ENCODE measurements around the gene PFN4. TPM values are rescaled to one million over a fixed set of nuclear protein-coding genes. Genes with fewer than 3 reads are reported as not detected.

PFN4 gene
- polyA plus RNA-seq, 12 donors, result 1.0 to 2.5 (median 1.9) TPM; not detected in 2

DNA sequence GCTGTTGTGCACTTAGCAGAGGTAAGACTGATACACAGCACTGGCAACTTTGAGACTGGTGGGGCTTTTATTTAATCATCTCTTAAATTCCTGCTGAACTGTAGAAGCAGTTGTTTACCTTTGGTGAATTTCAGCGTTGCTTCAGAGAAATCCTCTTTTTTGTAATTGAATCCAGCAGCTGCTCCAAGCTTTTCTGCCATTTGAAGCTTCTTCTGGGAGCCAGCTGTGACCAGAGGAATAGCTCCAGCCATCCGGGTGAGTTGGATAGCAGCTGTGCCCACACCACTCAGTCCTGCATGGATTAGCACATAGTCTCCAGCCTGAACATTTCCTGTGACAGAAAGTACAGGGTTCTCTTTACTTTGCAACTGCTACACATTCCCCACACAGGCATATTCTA, 42.4 kb downstream of the PFN4 start:
- DNase-seq, result no peak

DNA sequence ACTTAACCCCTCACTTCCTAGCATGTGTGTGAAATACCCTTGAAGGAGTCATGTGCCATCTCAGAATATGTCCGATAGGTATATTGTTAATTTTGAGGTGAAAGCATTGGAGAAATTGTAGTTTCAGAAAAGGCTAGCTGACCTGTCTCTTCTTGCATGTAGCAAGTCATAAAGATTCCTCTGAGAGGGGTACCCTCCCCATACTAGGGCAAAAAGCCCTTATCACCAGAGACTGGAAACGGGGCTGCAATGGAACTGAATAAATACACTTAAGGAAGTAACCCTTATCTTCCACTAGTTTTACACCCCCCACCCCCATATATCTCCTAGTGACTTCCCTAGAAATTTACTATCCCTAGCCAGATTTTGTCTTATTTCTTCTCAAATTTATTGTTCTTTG, 45.3 kb downstream of the PFN4 start:
- DNase-seq, result no peak

DNA sequence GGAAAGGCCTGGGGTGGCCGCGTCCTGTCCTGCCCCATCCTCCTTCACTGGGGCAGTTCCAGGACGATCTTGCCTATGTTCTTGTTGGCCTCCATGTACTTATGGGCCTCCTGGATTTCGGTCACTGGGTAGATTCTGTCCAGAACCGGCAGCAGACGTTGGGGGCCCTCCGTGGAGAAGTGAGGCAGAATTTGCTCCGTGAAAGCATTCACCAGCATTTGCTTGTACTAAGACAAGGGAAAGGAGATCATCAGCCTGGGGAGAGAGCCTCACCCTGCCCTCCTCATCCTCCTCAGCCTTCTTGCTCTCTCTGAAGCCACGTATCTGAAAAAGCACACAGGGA, 45.6 kb downstream of the PFN4 start:
- peak; percentile 21 for DNase-seq

DNA sequence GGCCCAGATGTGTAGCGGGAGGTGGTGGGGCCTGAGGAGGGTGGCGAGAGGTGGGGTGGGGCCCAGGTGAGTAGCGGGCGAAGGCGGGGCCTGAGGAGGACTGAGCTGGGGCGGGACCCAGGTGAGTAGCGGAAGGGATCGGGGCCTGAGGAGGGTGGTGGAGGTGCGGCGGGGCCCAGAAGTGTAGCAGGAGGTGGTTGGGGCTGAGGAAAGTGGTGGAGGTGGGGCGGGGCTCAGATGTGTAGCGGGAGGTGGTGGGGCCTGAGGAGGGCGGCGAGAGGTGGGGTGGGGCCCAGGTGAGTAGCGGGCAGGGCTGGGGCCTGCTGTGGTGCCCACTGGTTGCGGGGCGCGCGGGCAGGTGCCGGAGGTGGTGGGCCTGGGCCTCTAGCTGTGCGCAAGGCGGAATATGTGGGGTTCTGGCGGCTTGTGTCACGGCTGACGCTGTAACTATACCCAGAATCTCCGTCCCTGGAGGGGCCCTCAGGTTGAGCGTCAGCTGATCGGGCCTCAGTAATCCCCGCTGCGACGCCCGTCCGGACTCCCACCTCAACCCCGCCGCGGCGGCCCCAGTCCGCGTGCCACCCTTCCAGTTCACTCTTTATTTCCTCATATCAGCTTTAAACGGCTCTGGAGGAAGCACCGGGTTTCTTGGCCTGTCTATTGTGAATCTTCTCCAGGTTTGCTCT, 46.1 kb downstream of the PFN4 start:
- DNase-seq, result peak; percentile 11

DNA sequence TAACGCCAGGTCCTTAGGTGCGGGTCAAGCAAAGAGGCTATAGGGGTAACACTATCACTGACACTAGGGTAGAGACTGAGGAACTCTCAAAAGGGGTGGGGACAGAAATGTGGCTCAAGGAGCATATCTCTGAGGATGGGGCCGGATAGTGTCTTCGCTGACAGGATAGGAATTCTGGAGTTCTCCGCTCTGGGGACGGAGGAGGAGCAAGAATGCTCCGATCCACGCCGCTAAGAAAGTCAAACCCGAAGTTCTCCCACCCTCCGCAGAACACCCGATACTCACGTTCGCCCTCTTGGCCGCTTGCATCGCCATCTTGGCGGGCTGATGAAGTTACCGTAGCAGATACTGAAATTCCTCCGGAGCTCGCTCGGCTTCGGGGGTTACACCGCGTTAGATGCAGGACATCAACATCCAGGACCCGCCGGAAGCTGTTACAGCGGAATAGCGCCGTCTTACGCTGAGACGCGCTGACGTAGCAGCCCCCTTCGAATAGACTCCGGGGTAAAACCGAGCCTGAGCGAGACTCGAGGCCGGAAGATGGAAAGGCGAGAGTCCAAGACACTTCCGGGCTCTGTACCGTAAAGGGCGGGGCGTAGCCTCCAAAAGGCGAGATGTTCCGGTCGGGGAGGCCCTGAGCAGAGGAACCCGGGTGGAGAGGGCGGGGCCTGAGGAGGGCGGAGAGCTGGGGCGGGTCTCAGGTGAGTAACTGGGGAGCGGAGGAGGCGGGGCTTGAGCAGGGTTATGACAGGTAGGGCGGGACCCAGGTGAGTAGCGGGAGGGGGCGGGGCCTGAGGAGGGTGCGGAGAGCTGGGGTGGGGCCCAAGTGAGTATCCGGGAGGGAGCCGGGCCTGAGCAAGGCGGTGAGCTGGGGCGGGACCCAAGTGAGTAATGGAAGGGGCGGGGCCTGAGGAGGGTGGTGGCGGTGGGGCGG, 47.0 kb downstream of the PFN4 start, which contains the start of gene SF3B6:
TSS of gene SF3B6 (minus strand) at position 412 of the 934 bp plus-strand sequence. CDS start at position 315, 97 bp downstream.
- peak; percentile 98 for DNase-seq

DNA sequence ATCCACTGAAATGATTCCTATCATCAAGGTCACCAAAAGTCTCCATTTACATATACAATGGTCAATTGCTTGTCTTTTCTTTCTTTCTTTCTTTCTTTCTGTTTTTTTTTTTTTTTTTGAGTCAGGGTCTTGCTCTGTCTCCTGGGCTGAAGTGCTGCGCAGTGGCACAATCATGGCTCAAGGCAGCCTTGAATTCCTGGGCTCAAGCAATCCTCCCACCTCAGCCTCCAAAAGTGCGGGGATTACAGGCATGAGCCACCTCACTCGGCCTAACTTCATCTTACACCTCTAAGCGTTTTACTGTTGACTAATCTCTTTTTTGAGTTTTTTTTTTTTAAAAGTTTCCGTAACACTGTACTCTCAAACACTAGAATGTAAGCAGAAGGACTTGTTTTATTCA, 47.9 kb downstream of the PFN4 start:
- DNase-seq, result no peak

DNA sequence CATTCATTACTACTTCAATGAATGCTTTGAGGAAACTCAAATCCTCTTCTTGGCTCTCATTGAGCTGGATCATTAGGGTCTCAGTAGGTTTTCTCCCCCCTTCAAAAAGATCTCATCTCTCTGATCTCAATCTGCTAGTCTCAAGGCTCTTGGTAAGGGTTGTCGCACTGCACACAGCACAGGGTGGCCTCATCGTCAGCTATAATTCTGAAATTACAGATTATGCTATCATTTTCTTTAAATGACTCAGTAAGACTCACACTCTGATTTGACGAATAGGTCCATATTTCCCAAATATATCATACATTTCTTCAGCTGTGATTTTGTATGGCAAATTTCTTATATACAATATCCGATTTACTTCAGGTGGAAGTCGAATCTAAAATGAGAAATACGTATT, 49.3 kb downstream of the PFN4 start:
- no peak for DNase-seq

DNA sequence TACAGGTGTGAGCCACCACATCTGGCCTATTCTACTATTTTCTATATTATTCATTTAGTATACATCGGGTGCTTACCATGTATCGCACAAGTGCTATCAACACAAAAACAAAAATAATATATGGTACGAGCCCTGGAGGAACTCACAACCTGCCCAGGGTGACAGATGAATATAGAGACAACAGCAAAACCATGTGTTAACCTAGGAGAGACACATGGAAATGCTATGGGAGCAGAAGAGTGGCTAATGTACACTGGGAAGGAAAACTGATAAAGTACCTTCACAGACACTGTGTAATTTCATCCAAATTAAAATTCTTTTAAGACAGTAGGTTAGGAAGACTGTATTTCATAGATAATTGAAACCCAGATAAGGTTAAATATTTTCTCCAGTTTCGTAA, 50.9 kb downstream of the PFN4 start:
- DNase-seq, result no peak

DNA sequence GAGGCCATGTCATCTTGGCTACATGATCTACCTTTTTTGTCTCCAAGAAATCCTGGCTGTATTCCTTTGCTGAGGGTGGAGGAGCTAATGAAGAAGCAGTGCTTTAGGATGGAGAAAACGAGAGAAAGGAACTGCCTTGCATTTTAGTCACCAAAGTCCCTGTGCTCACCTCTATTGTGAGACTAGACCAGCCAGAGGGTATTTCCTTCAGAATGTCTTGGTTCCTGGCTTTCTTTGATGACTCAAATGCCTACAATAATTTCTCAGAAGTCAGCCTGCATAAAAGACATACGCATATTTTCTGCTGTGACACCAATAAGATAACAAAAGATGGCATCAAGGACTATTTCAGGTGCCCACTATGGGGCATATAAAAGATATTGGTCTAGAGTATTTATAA, 57.8 kb downstream of the PFN4 start:
- DNase-seq, result no peak

Other genes starting within 250 kb of the PFN4 start
- 10 to 100 TPM in 11 of 12 donors, not detected in 1; 10.7 to 19.5 (median 13.9) TPM for gene ATAD2B, start 196.2 kb downstream of the PFN4 start, polyA plus RNA-seq (ENCODE audit: insufficient read length in 12 of 12)
- gene UBXN2A, start 182.9 kb downstream of the PFN4 start, polyA plus RNA-seq (ENCODE audit: insufficient read length in 12 of 12), result 10 to 100 TPM; 15.3 to 68.6 (median 20.9) TPM
- gene MFSD2B, start 113.2 kb downstream of the PFN4 start, polyA plus RNA-seq (ENCODE audit: insufficient read length in 12 of 12), result 1 to 10 TPM in 10 of 12 donors, not detected in 2; 1.8 to 3.1 (median 2.1) TPM
- 10 to 100 TPM in 10 of 12 donors, 1 to 10 TPM in 1, not detected in 1; 9.0 to 11.5 (median 11.0) TPM for gene WDCP, start 75.9 kb downstream of the PFN4 start, polyA plus RNA-seq (ENCODE audit: insufficient read length in 12 of 12)
- gene FKBP1B, start 73.6 kb downstream of the PFN4 start, polyA plus RNA-seq (ENCODE audit: insufficient read length in 12 of 12), result 1 to 10 TPM in 10 of 12 donors, not detected in 2; 1.9 to 4.6 (median 2.9) TPM
- 100 to 1,000 TPM in 5 of 12 donors, 10 to 100 TPM in 6, not detected in 1; 67.7 to 139 (median 99.0) TPM for gene SF3B6, start 47.0 kb downstream of the PFN4 start, polyA plus RNA-seq (ENCODE audit: insufficient read length in 12 of 12)
- gene TP53I3, start 38.5 kb downstream of the PFN4 start, polyA plus RNA-seq (ENCODE audit: insufficient read length in 12 of 12), result 10 to 100 TPM in 11 of 12 donors, not detected in 1; 26.4 to 47.1 (median 31.7) TPM
- 10 to 100 TPM in 10 of 12 donors, not detected in 2; 14.6 to 25.5 (median 19.2) TPM for gene FAM228B, start 135 bp upstream of the PFN4 start, polyA plus RNA-seq (ENCODE audit: insufficient read length in 12 of 12)
- 1 to 10 TPM in 2 of 12 donors, under 1 TPM in 8, not detected in 2; 0.13 to 1.2 (median 0.60) TPM for gene FAM228A, start 51.7 kb upstream of the PFN4 start, polyA plus RNA-seq (ENCODE audit: insufficient read length in 12 of 12)
- gene ITSN2, start 237.2 kb upstream of the PFN4 start, polyA plus RNA-seq (ENCODE audit: insufficient read length in 12 of 12), result 10 to 100 TPM in 11 of 12 donors, not detected in 1; 18.4 to 27.5 (median 21.4) TPM

All from muscle of arm (tissue), 12 donors.